SH-SY5Y (cell line): ENCODE measurements around the gene PACS1.

ENCODE experiments used
- GATA2 ChIP-seq: IDR thresholded peaks from 2 replicates; pipeline ENCODE4 v1.6.1; 2011; ENCODE audit warnings: mild to moderate bottlenecking, low read depth, low read length
- GATA3 ChIP-seq: IDR thresholded peaks from 2 replicates; pipeline ENCODE4 v1.6.1; 2011; ENCODE audit warnings: low read depth, mild to moderate bottlenecking, low read length, moderate library complexity

DNA sequence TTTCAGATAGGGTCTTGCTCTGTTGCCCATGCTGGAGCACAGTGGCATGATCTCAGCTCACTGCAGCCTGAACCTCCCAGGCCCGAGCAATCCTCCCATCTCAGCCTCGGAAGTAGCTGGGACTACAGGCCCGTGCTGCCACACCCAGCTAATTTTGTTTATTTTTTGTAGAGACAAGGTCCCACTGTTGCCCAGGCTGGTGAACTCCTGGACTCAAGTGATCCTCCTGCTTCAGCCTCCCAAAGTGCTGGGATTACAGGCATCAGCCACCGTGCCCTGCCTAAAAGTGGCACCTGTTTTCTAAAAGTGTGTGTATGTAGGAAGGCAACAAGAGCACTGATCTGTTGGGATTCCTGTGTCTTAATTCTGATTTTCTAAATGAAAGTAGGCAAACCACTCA is 20.2 kb downstream of the PACS1 start:
- TF ChIP-seq GATA2 (no peak), GATA3 (no peak)
